Central memory CD8-positive, alpha-beta T cell (primary cell): Measurements from ENCODE around the gene SUSD1.
A peak's percentile ranks its signal among the peaks of the same experiment; 100 is the strongest.
"Not testable (repeated sequence)": the region's sequence is repeated elsewhere in the genome, so short reads cannot be mapped to it uniquely, and the experiment has no call there.

ENCODE experiments used
- ATAC-seq: fragments of 150-1000 bp; cut with Tn5 transposase; replicated peaks from 2 replicates; pipeline ENCODE4 v1.10.0; 2022; ENCODE audit warnings: mild to moderate bottlenecking, moderate FRiP score, moderate number of reproducible peaks; ENCODE audit not compliant: poor library complexity, severe bottlenecking; ENCODE audit errors: extremely low read depth
- DNase-seq, 2 donors: peaks; one replicate each; pipeline ENCODE4 v3.0.0; 2021; ENCODE audit warnings: low spot score in 2 of 2
- H3K27ac Mint-ChIP-seq: one replicate; pipeline ENCODE4 v1.8.0; 2022; ENCODE audit warnings: low read depth, mild to moderate bottlenecking, moderate library complexity, mixed read lengths
- H3K27me3 Mint-ChIP-seq: one replicate; pipeline ENCODE4 v1.8.0; 2022; ENCODE audit warnings: mixed read lengths
- H3K36me3 Mint-ChIP-seq: one replicate; pipeline ENCODE4 v1.8.0; 2022; ENCODE audit warnings: mild to moderate bottlenecking, moderate library complexity, mixed read lengths; ENCODE audit not compliant: insufficient read depth
- H3K4me1 Mint-ChIP-seq: one replicate; pipeline ENCODE4 v1.8.0; 2022; ENCODE audit warnings: mixed read lengths
- H3K4me3 Mint-ChIP-seq: one replicate; pipeline ENCODE4 v1.8.0; 2022; ENCODE audit warnings: mild to moderate bottlenecking, moderate library complexity, mixed read lengths
- H3K9me3 Mint-ChIP-seq: one replicate; pipeline ENCODE4 v1.8.0; 2022; ENCODE audit warnings: mixed read lengths

The SUSD1 gene

DNA sequence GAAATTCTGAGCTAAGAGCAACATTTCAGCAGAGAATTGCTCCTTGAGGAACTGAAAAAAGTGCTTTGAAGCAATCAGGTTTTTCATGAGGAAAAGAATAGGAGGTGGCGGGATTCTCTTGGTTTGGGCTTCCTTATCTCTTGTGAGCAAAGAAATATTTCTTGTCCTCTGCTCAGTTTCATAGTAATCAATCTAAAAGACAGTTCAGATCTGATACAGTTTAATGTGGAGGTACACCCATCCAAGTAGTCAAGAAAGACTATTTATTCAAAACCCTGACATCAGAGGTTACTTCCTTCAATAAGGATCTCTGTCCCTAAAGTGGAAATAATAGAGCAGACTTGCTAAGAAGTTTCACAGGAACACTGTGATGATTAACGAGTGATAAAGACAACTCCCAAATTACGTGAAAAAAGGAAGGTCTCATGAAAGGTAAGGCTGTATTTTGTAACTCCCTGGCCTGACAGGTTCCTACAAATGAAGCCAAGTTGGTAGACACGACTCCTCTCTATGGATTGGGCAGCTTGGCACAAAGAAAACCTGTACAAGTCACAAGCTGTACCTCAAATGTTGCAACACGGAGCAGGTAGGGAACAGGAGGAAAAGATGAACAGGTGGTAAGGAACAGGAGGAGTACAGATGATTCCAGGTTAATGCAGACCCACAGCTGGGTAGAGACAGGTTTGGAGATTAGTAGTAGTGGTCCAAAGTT, 94.1 kb downstream of the SUSD1 start:
- H3K4me1 Mint-ChIP-seq = peaks cover 13% of the 10 kb centered on the region

DNA sequence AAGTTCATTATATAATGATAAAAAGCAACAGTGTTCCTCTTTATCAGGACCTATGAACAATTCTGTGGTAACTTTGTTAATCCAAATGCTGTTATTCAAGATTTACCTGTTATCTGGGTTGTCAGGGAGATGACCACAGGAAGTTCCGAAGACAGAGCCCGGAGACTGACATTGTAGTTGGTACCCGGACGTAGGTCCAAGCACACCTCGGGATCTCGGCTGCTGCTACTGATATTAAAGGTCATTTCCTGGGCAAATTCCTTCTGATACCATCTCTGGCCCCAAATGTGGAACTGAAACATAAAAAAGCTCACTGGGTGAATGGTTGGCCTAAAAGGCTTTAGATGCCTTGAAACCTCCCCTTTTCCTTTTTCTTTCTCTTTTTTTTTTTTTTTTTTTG, 96.7 kb downstream of the SUSD1 start:
- peaks cover 7% of the 10 kb centered on the region for H3K36me3 Mint-ChIP-seq
- ATAC-seq (no peak), DNase-seq (no peak)
- H3K27ac Mint-ChIP-seq = no peak overlapping the region
- H3K4me1 Mint-ChIP-seq = peaks cover 25% of the 10 kb centered on the region
- H3K9me3 Mint-ChIP-seq = no peaks in the 10 kb centered on the region
- H3K4me3 Mint-ChIP-seq = no peak overlapping the region
- H3K27me3 Mint-ChIP-seq = no peaks in the 10 kb centered on the region

More for the DNA sequence above, 94.1 kb downstream of the SUSD1 start:
- Mint-ChIP-seq H3K9me3 (no peaks in the 10 kb centered on the region), H3K27me3 (no peaks in the 10 kb centered on the region), H3K4me3 (no peak overlapping the region), H3K36me3 (peaks cover 7% of the 10 kb centered on the region), H3K27ac (no peak overlapping the region)
- no peak for ATAC-seq
- DNase-seq = no peak

DNA sequence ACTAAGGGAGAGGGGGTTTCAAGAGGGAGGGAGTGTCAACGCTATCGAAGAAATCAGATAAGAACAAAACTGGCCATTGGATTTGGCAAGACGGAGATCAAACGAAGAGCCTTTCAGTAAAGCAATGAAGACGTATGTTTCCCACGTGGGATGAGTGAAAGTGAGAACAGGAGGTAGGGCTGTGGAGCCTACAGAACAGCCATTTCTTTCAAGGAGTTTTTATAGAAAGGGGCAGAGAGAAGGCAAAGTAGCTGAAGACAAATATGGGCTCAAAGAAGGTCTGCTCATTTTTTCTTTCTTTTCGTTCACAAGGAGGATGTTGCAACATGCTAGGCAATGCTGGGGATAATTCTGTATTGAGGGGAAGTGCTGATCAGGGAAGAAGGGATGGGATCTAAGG, 98.3 kb downstream of the SUSD1 start:
- Mint-ChIP-seq H3K27ac (peak overlapping the region; percentile 32), H3K27me3 (no peaks in the 10 kb centered on the region), H3K9me3 (no peaks in the 10 kb centered on the region), H3K4me3 (peak overlapping the region; percentile 9), H3K36me3 (peaks cover 7% of the 10 kb centered on the region), H3K4me1 (peaks cover 25% of the 10 kb centered on the region)
- ATAC-seq (peak; percentile 46), DNase-seq (no peak)

DNA sequence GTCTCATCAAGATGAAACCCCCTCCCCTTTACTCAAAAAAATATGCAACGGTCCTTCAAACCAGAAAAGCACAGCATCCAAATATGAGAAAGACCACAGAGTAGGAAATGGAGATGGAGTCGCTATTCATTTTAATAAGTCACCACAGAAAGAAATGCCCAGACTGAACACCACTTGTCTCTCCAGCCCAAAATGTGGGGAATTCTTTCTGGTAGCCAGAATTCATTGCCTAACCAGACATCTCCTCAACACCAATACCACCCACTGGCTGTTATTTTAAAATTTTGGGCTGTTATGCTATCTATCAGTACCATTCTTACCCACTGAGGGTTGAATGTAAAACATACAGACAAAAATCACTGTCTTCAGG, 100.1 kb downstream of the SUSD1 start:
- ATAC-seq (no peak), DNase-seq (no peak)
- Mint-ChIP-seq H3K9me3 (no peaks in the 10 kb centered on the region), H3K27me3 (no peaks in the 10 kb centered on the region), H3K27ac (peak overlapping the region; percentile 32), H3K36me3 (peaks cover 7% of the 10 kb centered on the region), H3K4me1 (peaks cover 25% of the 10 kb centered on the region), H3K4me3 (no peak overlapping the region)

GRCh38 chr9:112074250-112075008, 100.7 kb downstream of the SUSD1 start:
- Mint-ChIP-seq H3K4me3 (peak overlapping the region; percentile 17), H3K9me3 (no peaks in the 10 kb centered on the region), H3K4me1 (peaks cover 25% of the 10 kb centered on the region), H3K27me3 (no peaks in the 10 kb centered on the region), H3K27ac (peak overlapping the region; percentile 32), H3K36me3 (peaks cover 7% of the 10 kb centered on the region)
- peak; percentile 49 for ATAC-seq
- peak; percentile 39 to 44 for DNase-seq

DNA sequence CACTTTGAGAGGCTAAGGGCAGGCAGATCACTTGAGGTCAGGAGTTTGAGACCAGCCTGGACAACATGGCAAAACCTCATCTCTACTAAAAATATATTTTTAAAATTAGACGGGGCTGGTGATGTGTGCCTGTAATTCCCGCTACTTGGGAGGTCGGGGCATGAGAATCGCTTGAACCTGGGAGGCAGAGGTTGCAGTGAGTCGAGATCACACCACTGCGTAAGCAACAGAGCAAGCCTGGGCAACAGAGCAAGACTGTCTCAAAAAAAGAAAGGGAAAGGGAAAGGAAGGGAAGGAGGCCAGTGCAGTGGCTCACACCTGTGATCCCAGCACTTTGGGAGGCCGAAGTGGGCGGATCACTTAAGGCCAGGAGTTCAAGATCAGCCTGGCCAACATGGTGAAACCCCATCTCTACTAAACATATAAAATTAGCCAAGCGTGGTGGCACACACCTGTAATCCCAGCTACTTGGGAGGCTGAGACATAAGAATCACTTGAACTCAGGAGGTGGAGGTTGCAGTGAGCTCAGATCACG, 101.4 kb downstream of the SUSD1 start:
- not testable (repeated sequence) for DNase-seq, H3K27me3 Mint-ChIP-seq, H3K9me3 Mint-ChIP-seq, H3K27ac Mint-ChIP-seq, ATAC-seq, H3K4me3 Mint-ChIP-seq, H3K36me3 Mint-ChIP-seq
- peaks cover 25% of the 10 kb centered on the region for H3K4me1 Mint-ChIP-seq

- H3K36me3 Mint-ChIP-seq = peaks cover 9% of the 10 kb centered on the region
- H3K4me3 Mint-ChIP-seq = no peak overlapping the region
- no peaks in the 10 kb centered on the region for H3K9me3 Mint-ChIP-seq
- DNase-seq (no peak), ATAC-seq (no peak)
- H3K27me3 Mint-ChIP-seq = no peaks in the 10 kb centered on the region
- H3K27ac Mint-ChIP-seq = no peak overlapping the region
- H3K4me1 Mint-ChIP-seq = peaks cover 25% of the 10 kb centered on the region
Measured at GRCh38 chr9:112072721-112073638, 102.1 kb downstream of the SUSD1 start.

- no peak overlapping the region for H3K4me3 Mint-ChIP-seq
- H3K27me3 Mint-ChIP-seq = no peaks in the 10 kb centered on the region
- peak; percentile 24 for ATAC-seq
- H3K27ac Mint-ChIP-seq = no peak overlapping the region
- DNase-seq = no peak
- H3K4me1 Mint-ChIP-seq = peaks cover 4% of the 10 kb centered on the region
- H3K36me3 Mint-ChIP-seq = peaks cover 9% of the 10 kb centered on the region
- no peaks in the 10 kb centered on the region for H3K9me3 Mint-ChIP-seq
Measured at GRCh38 chr9:112069318-112070169, 105.6 kb downstream of the SUSD1 start.

GRCh38 chr9:112065806-112066606, 109.1 kb downstream of the SUSD1 start:
- no peaks in the 10 kb centered on the region for H3K9me3 Mint-ChIP-seq
- no peaks in the 10 kb centered on the region for H3K27me3 Mint-ChIP-seq
- no peak overlapping the region for H3K4me3 Mint-ChIP-seq
- ATAC-seq = no peak
- peaks cover 22% of the 10 kb centered on the region for H3K4me1 Mint-ChIP-seq
- DNase-seq = no peak
- H3K36me3 Mint-ChIP-seq = peaks cover 8% of the 10 kb centered on the region
- H3K27ac Mint-ChIP-seq = no peak overlapping the region

GRCh38 chr9:112064871-112065270, 110.2 kb downstream of the SUSD1 start:
- DNase-seq (no peak), ATAC-seq (no peak)
- no peak overlapping the region for H3K4me3 Mint-ChIP-seq
- H3K9me3 Mint-ChIP-seq = no peaks in the 10 kb centered on the region
- H3K4me1 Mint-ChIP-seq = peaks cover 22% of the 10 kb centered on the region
- no peak overlapping the region for H3K27ac Mint-ChIP-seq
- H3K27me3 Mint-ChIP-seq = no peaks in the 10 kb centered on the region
- H3K36me3 Mint-ChIP-seq = peaks cover 8% of the 10 kb centered on the region

DNA sequence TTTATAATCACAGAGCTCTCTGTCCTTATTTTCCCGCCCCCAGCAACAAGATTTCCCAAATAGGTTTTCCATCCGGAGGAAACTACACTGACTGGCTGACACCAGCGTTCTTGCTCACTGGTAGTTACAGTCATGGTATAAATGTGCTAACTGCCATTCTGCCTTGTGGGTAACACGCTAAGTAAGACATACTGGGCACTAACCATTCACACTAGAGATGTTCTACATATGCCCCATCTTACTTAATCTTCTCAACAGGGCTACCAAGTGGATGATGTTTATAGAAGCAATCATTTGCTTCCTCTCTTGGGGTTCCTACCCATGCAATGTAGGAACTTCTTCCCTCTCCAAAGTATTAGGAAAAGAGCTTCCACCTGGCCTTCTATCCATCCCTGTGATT, 111.5 kb downstream of the SUSD1 start:
- H3K4me1 Mint-ChIP-seq = peaks cover 22% of the 10 kb centered on the region
- no peak overlapping the region for H3K27ac Mint-ChIP-seq
- ATAC-seq (no peak), DNase-seq (no peak)
- H3K36me3 Mint-ChIP-seq = peaks cover 5% of the 10 kb centered on the region
- no peaks in the 10 kb centered on the region for H3K27me3 Mint-ChIP-seq
- H3K9me3 Mint-ChIP-seq = no peaks in the 10 kb centered on the region
- no peak overlapping the region for H3K4me3 Mint-ChIP-seq
